Right renal pelvis (tissue), 4 donors: ENCODE data around the gene SPRR1A. TPM values are rescaled to one million over a fixed set of nuclear protein-coding genes. Genes with fewer than 3 reads are reported as not detected.

Experiments used
- DNase-seq, 4 donors: peaks; one replicate each; pipeline ENCODE4 v3.0.0-alpha.2; 2013; ENCODE audit warnings: low read depth in 4 of 4, low spot score in 3 of 4, missing footprints in 1 of 4
- polyA plus RNA-seq, 4 donors: library from polyadenylated mRNA; unstranded; fragments of 120-200 nt; gene quantifications; one replicate each; pipeline ENCODE4 v1.2.1, GENCODE V29; 2013; ENCODE audit not compliant: insufficient read length in 4 of 4

SPRR1A gene, protein sequence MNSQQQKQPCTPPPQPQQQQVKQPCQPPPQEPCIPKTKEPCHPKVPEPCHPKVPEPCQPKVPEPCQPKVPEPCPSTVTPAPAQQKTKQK
- polyA plus RNA-seq = under 1 TPM in 1 of 4 donors, not detected in 3; 0.21 TPM

DNA sequence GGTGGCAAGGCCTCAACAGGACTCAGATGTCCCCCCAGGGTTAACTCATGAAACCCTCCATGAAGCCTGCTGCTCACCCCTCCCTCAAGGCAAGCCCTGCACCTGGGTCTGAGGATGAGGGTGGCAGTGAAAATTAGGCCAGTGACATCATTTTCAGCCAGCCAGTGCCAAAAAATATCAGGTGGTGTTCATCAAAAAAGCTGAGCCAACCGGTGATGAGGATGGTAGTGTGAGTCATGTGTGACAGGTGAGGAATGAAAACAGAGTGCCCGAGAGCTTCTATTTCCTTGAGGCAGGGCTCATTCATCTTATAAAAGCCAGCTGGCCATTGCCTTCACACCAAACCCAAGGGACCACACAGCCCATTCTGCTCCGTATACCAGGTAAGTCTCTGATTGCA is at the start of gene SPRR1A:
Gene SPRR1A, plus strand, starts transcription at position 339 of the 400 bp plus-strand sequence. CDS start 1,150 bp downstream, outside the sequence.
- DNase-seq = no peak

DNA sequence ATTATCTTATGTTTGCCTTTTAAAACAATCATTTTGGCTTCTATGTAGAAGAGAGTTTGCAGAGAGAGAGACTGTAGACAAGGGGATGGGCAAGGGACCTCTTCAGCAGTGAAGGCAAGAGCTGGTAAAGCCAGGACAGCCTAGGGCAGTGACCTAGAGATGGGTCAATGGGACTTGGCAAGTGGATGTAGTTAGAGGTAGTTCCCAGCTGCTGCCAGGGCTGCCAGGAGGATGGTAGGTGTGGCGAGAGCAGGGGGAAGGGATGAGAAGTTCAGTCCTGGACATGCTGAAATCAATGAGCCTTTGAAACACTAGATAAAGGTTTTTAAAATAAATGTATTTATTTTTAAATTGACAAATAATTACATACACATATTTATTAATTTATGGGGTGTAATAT is 43.3 kb upstream of the SPRR1A start:
- no peak for DNase-seq

DNA sequence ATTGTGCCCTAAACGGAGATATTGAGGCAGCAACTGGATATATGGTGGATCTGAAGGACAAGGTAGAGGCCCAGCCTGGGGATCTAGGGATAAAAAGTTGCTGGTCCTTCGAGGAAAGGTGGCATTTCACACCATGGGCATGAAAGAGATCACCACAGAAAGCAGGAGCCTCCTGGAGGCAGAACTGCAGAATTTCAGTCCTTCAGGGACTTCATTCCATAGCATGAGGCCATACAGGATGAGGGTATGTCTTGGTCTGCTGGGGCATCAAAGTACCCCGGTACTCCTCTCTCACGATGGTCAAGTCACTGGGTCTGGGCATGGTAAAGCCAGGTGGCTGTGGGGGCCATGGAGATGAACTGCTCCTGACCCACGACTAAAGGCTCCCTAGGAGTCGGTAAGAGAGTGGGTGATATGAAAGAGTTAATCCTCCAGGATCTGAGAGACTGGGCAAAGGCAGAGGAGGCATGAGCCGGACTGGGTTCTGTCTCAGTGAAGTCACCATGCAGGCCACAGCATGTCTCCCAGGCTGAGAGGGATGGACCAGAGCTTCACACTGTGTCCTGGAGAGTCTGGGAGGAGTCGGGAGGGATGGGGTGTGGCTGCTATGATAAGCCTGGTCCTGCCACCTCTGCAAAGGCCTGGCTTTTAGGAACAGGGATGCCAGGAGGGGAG is 42.7 kb upstream of the SPRR1A start:
- no peak for DNase-seq

DNA sequence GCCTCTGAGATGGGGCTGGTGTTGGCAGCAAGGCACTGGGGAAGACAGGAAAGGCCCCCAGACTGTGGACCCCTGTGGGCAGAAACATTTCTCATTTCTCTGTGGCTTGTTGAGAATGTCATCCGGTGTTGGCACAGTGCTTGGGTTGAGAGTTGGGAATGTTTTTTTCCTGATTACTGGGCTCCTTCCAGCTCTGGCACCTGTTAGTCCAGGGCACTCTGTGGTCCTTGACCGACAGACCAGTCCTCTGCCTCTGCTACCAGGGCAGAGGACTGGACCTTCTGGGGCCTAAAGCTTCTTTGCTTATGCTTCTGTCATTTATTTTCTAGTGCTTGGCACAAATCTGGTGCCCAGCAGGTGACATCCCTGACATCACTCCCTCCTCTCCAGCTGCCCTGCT is 41.7 kb upstream of the SPRR1A start:
- DNase-seq = no peak

DNA sequence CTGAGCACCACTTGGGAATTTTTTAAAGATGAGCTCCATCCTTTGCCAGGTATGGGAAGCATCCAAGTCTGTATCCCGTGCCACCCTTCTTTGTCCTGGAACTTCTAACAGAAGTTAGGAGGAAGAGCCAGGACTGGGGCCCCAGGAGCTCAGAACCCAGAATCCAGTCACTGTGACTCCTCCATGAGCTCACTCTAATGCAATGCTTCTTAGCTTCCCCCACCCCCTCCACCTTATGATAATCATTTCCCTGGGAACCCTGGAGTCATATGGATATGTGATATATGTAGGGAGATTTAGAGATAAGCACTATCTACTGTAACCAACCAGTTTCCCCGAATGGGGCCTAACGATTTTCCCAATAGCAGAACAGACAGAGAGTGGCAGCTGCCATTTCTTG is 37.6 kb upstream of the SPRR1A start:
- DNase-seq = no peak

DNA sequence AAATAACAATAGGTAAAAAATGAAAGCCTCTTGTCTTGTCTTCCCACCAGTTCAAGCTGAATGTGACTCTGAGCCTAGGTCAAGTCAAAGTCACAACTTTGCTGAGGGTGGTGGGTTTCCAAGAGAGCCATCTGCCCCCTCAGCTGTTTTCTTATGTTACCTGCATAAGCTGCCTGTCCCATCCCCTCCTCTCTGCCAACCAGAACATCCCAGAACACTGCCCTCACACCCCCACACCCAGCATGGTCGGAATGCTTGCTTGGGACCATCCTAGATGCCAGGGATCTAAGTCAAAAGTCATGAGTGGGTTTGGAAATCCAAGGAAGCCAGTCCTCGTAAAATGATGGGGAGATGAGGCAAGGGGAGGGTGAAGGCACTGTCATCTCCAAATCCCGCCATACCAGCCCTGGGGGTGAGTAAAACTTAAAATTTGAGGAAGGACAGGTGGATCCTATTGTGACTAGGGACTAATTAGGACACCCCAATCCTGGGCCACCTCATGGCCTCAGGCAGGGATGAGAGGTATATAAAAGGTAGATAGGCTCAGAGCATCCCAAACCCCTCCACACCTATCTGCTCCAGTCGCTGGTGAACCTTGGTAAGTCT is 37.1 kb upstream of the SPRR1A start, which contains the start of gene SPRR5:
Gene SPRR5, plus strand, starts transcription at position 556 of the 606 bp plus-strand sequence. CDS start 1,349 bp downstream, outside the sequence.
- DNase-seq = no peak

DNA sequence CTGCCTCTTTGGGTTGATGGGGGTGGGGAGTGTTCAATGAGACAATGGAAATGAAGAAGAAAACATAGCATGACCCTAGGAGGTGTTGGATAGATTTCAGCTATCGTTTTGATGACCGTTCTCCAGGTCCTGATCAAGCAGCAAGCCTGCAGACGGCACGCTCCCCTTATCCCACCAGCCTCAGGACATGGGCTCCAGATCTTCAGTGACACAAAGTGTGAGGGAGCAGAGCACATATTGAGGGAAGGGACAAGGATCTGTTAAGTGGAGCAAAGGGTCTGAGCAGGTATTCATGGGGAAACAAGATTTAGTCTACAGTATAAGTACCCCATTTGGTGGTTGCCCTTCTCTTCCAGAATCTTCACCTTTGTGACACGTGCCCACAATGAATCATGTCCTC is 32.2 kb upstream of the SPRR1A start:
- no peak for DNase-seq

DNA sequence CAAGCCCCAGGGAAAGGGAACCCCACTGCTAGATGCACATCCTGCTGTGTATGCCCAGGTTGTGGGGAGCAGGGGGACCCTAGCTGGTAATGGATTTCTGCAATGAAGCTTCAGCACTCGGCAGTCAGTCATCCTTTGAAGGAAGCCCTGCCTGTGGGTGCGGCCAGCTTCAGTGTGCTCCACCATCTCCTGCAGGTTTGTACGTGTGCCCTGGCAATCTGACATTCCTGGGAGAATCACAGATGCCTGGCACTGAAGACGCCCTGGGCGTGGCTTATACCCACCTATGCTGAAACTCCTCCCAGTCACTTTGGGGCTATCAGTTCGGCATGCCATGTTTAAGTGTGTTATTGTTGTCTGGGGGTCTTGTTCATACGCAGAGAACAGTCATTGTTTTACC is 30.1 kb upstream of the SPRR1A start:
- DNase-seq = no peak

DNA sequence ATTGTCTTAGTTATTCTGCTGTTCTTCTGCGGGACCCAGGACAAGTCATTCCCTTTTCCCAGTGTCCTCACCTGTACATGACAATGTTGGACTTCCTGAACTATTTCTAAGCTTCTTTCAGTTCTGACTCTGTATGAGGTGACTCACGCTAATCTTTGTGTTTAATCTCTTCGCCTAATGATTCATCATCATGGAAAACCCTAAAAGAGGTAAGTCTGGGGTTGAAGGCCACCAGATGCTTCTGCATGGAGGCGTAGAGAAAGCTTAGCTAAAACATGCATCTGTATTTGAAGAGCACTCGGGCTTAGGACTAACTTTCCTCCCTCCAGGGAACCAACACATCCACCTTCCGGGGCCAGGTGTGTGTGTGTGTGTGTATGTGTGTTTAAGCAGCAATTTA is 29.4 kb upstream of the SPRR1A start:
- DNase-seq = no peak

DNA sequence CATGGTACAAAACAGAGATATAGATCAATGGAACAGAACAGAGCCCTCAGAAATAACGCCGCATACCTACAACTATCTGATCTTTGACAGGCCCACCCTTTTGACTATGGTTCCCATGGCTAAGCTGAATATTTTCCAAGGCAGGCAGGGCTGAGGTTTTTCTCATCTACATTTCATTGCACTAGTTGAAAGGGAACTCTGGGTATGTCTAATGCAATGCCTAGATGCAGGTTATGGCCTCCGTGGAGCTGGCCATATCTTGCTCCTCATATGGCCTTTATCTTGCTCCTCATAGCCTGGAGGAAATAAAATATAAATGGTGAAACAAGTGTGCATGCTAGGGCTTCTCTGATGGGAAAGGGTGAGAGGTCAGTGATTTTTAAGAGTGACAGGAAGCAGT is 26.3 kb upstream of the SPRR1A start:
- DNase-seq = no peak

DNA sequence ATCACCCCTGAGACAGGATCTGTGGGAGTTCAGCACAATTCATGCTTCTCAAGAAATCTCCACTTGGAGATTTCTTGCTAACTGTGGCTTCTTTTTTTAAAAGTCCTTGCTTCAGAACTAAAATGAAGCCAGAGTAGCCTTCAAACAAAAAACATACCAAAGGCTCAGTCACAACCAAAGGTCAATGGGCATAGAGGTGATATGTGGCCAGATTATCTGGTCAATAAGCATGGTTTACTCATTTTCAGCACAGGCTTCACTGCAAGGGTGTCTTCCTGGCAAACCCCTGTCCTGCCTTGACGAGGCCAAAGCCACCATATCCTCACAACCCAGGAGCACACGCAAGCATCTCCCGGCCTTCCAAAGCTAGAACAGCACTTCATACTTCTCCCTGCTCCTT is 24.6 kb upstream of the SPRR1A start:
- no peak for DNase-seq

DNA sequence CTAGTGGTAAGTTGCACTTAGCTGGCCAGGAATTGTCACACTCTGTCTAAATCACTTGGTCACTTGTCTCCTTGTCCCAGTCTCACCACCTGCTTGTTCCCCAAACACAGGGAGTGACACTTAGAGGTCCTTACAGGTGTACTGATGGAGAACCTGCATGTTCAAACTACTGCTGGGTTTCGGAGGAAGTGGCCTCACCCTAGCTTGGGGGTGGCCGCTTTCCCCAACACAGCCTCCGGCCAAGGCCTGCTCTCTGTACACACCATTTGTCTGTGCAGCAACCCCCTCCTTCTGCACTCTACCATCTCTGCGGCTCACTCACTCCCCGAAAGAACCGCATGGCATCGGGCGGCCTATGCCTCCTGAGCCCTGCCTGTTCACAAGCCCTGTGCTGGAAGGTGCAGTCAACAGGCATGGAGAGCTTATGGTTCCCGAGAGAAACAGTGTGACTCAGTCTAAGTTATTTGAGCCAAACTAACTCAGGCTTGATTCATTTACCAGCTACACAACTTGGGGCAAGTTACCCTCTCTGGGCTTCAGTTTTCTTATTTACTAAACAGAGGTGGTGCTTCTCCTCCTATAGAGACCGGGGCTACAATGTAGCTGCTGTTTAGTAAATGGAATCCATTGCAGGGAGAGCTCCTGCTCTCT is 24.0 kb upstream of the SPRR1A start:
- no peak for DNase-seq

DNA sequence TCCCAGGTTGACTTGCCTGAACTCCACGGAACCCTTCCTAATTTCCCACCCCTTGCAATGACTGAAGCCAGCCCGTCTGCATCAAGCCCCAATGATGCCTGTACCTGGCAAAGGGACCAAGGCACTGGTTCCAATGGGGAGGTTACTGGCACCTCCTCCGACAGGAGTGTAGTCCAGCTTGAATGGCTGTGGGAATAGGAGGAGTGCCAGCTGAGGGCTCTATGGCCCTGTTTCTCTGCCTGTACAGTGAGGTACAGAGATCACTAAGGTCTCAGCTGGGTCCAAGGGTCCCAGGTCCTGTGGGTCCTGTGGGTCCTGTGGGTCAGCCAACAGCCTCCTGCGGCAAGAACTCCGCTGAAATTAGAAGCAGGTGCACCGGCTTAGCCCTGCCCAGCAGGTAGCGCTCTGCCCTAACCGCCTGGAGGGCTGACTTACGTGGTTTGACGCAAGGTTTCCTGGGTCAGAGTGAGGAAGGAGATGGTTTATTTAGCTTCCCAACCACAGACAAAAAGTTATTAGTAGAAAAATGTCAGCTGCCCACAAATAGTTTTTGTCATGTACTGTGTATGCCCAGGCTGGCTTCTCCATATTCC is 23.3 kb upstream of the SPRR1A start:
- no peak for DNase-seq

DNA sequence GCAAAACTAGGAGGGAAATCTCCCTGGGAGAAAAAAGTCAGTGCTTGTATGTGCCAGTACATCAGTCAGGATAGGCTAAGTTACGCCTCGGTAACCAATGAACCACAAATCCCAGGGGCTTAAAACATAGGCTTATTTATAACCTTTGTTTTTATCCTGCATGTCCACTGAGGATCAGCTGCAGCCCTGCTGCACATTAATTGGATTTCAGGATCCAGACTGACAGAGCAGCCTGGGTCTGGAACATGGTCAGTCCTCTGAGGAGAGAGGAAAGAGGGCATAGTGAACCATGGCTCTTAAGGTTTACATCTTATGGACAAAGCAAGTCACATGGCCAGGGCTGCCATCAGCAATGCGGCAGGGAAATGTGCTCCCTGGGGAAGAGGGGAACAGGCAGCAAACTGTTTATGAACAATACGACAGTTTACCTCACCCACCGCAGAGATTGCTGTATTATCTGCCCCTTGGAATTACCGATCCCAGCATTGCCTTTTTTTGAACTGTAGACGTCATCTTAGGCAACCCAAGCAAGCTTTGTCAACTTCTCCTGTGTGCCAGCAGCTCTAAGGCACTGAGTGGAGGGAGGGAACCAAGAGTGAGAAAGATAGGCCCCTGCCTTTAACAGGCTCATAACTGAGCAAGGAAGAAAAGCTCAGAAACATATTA is 22.5 kb upstream of the SPRR1A start:
- DNase-seq = no peak

DNA sequence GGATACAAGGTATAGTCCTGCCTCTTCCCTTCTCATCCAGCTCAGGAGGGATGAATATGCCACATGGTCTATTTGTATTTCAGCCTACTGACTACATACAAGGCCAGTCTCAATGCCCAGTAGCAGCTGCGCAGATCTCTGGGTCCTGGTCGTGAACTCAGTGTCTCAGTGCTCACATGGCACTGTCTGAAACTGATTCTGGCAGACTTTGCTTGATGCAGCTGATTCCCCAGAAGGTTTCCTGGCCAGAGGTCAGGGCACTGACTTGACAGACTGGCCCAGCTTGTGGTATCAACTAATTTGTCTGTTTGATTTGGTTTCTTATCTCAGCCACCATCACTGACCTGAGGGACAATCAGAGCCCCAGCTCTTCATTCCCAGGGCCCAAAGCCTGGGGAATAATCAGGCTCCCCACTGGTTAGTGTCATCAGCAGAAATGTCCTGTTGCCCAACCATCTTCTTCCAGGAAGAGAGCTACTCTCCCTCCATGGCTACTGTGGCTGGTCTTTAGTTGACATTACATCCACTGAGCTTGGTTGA is 20.9 kb upstream of the SPRR1A start:
- DNase-seq = no peak

DNA sequence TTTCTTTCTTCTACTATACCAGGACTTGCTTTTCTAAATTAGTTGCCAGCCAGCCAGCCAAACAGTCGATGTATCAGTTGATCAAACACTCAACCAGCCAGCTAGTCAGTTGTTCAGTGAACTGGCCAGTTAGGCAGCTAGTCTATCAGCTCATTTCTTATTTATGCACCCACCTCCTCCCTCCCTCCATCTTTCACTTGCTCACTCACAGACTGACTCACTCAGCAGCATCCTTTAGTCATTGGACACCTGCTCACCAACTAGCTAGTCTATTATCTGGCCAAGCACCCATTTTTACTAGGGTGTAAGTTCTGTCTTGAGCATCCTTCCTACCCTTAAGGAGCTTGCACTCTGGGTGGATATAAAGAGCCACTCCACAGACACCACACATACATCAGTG is 19.3 kb upstream of the SPRR1A start:
- DNase-seq = no peak

DNA sequence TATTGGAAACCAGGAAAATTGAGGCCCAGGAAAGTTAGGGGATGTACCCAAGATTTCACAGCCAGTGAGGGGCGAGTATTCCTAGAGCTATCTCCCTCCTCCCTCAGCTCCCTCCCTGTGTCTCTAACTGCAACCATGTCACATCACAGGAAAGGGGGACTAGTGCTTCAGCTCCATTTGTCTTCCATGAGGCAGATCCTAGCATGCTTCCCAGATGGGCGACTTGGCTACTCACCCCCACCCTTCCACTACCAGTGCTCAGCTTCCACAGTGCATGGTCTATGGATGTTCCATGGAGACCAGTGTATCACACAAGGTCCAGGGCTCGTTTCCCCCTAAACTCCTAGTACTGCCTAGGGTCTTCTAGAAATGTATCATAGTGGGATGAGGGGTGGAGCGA is 18.0 kb upstream of the SPRR1A start:
- no peak for DNase-seq

DNA sequence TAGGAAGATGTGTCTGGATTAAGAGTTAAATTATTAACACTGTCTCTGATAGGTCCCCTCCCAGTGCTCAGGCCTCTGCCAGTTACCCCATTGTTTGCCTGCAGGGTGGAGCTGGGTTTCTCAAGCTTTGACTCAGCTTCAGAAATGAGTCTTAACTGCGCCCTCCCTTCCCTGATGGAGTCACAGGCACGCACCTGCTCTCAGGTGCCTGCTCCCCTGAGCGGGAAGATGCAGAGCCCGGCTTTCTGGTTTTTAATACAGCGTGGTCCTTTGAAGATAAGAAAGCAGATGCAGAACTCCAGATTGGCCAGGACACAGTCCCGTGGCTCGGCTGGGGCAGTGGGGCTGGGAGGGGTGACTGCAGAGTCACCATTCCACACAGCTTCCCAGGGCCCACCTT is 16.7 kb upstream of the SPRR1A start:
- DNase-seq = no peak

DNA sequence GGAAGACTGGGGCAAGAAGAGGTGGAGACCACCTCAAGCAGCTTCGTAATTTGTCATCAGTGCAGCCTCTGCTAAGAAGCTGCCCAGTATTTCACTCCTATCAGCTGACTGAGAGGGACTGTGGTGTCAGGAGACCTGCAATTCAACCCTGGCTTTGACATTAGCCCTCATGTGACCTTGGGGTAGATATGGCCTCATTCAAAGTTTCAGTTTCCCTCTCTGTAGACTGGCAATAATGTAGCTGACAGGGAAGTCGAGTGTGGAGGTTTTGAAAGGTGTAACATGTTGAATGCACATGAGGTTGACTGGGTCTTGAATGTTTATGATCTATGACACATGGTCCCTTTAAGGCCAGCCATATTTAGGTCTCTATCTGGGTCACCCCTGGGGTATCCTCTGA is 15.6 kb upstream of the SPRR1A start:
- no peak for DNase-seq

DNA sequence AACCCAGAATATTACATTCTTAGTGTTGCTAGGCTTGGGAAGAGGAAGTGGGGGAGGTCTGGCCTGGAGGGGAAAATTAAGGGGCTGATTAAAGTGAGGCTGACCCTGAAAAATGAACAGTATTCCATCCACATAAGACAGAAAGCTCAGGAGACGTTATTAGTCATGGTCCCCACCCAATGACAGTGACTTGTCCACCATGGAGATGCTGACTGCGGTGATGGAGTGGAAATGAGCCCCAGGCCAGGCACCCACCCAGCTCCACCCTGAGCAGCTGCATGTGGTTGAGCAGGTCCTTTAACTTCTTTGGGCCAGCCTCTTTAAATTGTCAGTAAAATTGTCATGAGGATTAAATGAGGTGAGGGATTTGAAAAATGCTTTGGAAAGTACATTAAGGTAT is 14.8 kb upstream of the SPRR1A start:
- DNase-seq = no peak

DNA sequence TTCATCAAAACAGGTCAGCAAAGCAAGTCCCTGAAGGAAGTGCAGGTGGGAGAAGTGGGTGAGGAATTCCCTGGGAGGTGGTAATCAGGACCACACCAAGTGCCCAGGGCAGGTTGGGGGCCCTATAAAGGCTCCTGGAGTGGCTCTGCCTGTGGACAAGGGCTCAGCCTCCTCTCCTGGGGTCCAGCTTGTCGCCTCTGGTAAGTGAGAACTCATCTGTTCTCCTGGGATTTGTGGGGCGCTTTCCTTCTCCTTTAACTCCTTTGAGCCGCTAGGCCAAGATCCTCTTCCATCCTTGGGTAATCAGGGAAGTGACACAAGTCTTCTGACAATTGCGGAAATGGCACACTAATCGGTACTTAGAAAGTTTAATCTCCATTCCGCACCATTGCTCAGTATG is 13.4 kb upstream of the SPRR1A start, which contains the start of gene SPRR4:
Gene SPRR4, plus strand, starts transcription at position 154 of the 400 bp plus-strand sequence. CDS start 1,243 bp downstream, outside the sequence.
- no peak for DNase-seq
